GM08714 (cell line): ENCODE measurements around the gene DNAAF1.

ENCODE experiments used
- H3K4me3 ChIP-seq: fragments of 200-500 bp; sonication (Bioruptor generic); 2 replicates; pipeline ENCODE4 v1.5.1; 2014; ENCODE audit warnings: mild to moderate bottlenecking, low read length, inconsistent platforms
- ZNF274 ChIP-seq: IDR thresholded peaks from 2 replicates; pipeline ENCODE4 v1.6.1; 2012; ENCODE audit warnings: mild to moderate bottlenecking, low read depth, low read length

The DNAAF1 gene

GRCh38 chr16:84161037-84161436 is 15.9 kb downstream of the DNAAF1 start:
- no peak for TF ChIP-seq ZNF274
- no peak overlapping the region for H3K4me3 ChIP-seq

- H3K4me3 ChIP-seq: no peak overlapping the region
- no peak for TF ChIP-seq ZNF274
Measured at GRCh38 chr16:84161801-84162200, 16.7 kb downstream of the DNAAF1 start.

- no peak overlapping the region for H3K4me3 ChIP-seq
- no peak for TF ChIP-seq ZNF274
Measured at GRCh38 chr16:84165746-84166145, 20.6 kb downstream of the DNAAF1 start.

- no peak overlapping the region for H3K4me3 ChIP-seq
Measured at GRCh38 chr16:84166796-84167695, 21.9 kb downstream of the DNAAF1 start.

GRCh38 chr16:84169765-84170310 is 24.7 kb downstream of the DNAAF1 start:
- no peak for TF ChIP-seq ZNF274
- no peak overlapping the region for H3K4me3 ChIP-seq

More at GRCh38 chr16:84166796-84167695, 21.9 kb downstream of the DNAAF1 start:
- TF ChIP-seq ZNF274: no peak

GRCh38 chr16:84174396-84174795 is 29.3 kb downstream of the DNAAF1 start:
- no peak for TF ChIP-seq ZNF274
- H3K4me3 ChIP-seq: no peak overlapping the region

- no peak overlapping the region; the same call in 1 of the 2 replicates for H3K4me3 ChIP-seq
- no peak for TF ChIP-seq ZNF274
Measured at GRCh38 chr16:84175350-84176081, 30.4 kb downstream of the DNAAF1 start.

- no peak overlapping the region for H3K4me3 ChIP-seq
- no peak for TF ChIP-seq ZNF274
Measured at GRCh38 chr16:84176192-84177053, 31.3 kb downstream of the DNAAF1 start.

- no peak for TF ChIP-seq ZNF274
- H3K4me3 ChIP-seq: no peak overlapping the region
Measured at GRCh38 chr16:84177741-84178073, 32.6 kb downstream of the DNAAF1 start.

- H3K4me3 ChIP-seq: no peak overlapping the region
- TF ChIP-seq ZNF274: no peak
Measured at GRCh38 chr16:84178146-84178765, 33.1 kb downstream of the DNAAF1 start.

GRCh38 chr16:84178892-84179611 is 33.9 kb downstream of the DNAAF1 start:
- H3K4me3 ChIP-seq: no peak overlapping the region
- TF ChIP-seq ZNF274: no peak

- H3K4me3 ChIP-seq: no peak overlapping the region
- TF ChIP-seq ZNF274: no peak
Measured at GRCh38 chr16:84179612-84180320, 34.7 kb downstream of the DNAAF1 start.
